HFF-Myc (cell line): ENCODE data around the gene TESMIN.

Experiments used
- DNase-seq: peaks from one replicate; pipeline ENCODE4 v3.0.0-alpha.2; 2011; ENCODE audit warnings: low read depth; ENCODE audit errors: extremely low read depth
- H3K4me3 ChIP-seq: replicated peaks from 2 replicates; pipeline ENCODE4 v1.5.1; 2011; ENCODE audit warnings: low read depth, mild to moderate bottlenecking, control low read depth, low read length
- CTCF ChIP-seq: IDR thresholded peaks from 2 replicates; pipeline ENCODE4 v1.5.1; 2012; ENCODE audit warnings: mild to moderate bottlenecking, low read depth, low read length, control low read depth; ENCODE audit errors: missing control alignments

Gene TESMIN

GRCh38 chr11:68751004-68751325 is 355 bp downstream of the TESMIN start:
- H3K4me3 ChIP-seq: peak overlapping the region; percentile 38
- no peak for DNase-seq
- TF ChIP-seq CTCF: no peak

- TF ChIP-seq CTCF: no peak
- no peak for DNase-seq
- no peak overlapping the region for H3K4me3 ChIP-seq
Measured at GRCh38 chr11:68750195-68751003, 921 bp downstream of the TESMIN start.

GRCh38 chr11:68749229-68750123 is 1.8 kb downstream of the TESMIN start:
- no peak for TF ChIP-seq CTCF
- DNase-seq: no peak
- no peak overlapping the region for H3K4me3 ChIP-seq

- no peak for TF ChIP-seq CTCF
- no peak for DNase-seq
- no peak overlapping the region for H3K4me3 ChIP-seq
Measured at GRCh38 chr11:68748061-68748460, 3.3 kb downstream of the TESMIN start.

- no peak overlapping the region for H3K4me3 ChIP-seq
- TF ChIP-seq CTCF: no peak
- no peak for DNase-seq
Measured at GRCh38 chr11:68743539-68743938, 7.8 kb downstream of the TESMIN start.

GRCh38 chr11:68741463-68741862 is 9.9 kb downstream of the TESMIN start:
- no peak for DNase-seq
- TF ChIP-seq CTCF: no peak
- H3K4me3 ChIP-seq: no peak overlapping the region
